HG03064 (cell line): ENCODE measurements around the gene TEX52.

Experiments
- ATAC-seq: cut with Tn5 transposase; IDR thresholded peaks from one replicate; pipeline ENCODE4 v1.9.1; 2021; ENCODE audit warnings: low read depth; ENCODE audit not compliant: unreplicated experiment

TEX52 gene

GRCh38 chr12:2801044-2801783, 55.6 kb downstream of the TEX52 start:
- ATAC-seq, result no peak

GRCh38 chr12:2800046-2800570, 56.7 kb downstream of the TEX52 start:
- no peak for ATAC-seq
